Measurements from ENCODE around the gene RAB30. TPM values are rescaled to one million over a fixed set of nuclear protein-coding genes. Genes with fewer than 3 reads are reported as not detected.

The RAB30 gene
- total and polyA plus RNA-seq, 8 donors: 11.3 to 15.9 (median 14.3) TPM

DNA sequence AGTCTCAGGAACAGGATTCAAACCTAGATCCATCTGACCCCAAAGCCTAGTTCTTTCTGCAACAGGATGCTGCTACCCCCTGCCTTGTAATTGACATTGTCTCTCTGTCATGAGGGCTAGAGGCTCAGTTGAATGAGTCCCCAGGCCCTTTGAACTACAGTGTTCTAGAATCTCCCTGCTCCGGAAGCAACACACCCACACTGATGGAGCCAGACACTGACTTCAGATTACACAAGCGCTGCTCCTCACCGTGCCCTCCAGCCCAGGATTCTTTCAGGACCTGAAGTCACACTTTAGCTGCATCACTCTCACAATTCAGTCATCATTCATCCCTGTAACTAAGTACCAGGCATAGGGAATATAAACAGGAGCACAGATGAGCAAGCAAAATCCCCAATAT, 69.6 kb downstream of the RAB30 start:
- Histone ChIP-seq H3K27ac (no peak overlapping the region), H3K4me3 (no peak overlapping the region), H3K27me3 (no peaks in the 10 kb centered on the region), H3K36me3 (no peaks in the 10 kb centered on the region), H3K4me1 (peaks cover 0 to under 1% of the 10 kb centered on the region in 2 donors), H3K9me3 (no peaks in the 10 kb centered on the region)
- DNase-seq (no peak), ATAC-seq (no peak)
- intact Hi-C loops (cut with DNase I): no loop called here
- no peak for TF ChIP-seq CTCF (IDR thresholded peaks at IDR 0.05)

- ATAC-seq (no peak), DNase-seq (no peak)
- Histone ChIP-seq H3K9me3 (no peaks in the 10 kb centered on the region), H3K36me3 (no peaks in the 10 kb centered on the region), H3K27ac (no peak overlapping the region), H3K4me1 (peaks cover 0 to 8% of the 10 kb centered on the region in 2 donors), H3K4me3 (no peak overlapping the region), H3K27me3 (no peaks in the 10 kb centered on the region)
- intact Hi-C loops (cut with DNase I): no loop called here
- TF ChIP-seq CTCF (IDR thresholded peaks at IDR 0.05): no peak
Measured at GRCh38 chr11:83000381-83000780, 71.3 kb downstream of the RAB30 start.

DNA sequence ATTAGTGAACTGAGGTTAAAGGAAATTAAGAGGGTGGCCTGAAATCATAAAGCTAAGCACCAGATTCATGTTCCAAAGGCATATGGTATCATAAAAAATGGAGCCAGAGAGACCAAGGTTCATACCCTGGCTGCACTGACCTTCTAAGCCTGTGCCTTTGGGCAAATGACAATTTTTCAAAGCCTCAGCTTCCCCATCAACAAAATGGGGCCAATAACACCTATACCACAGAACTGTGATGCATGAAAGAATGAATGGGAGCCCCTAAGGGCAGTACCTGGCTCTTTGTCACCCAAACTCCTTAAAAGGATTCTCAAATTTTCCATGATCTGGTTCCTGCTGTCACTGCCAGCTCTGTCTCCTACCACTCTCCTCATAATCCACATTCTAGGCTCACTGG, 72.5 kb downstream of the RAB30 start:
- Histone ChIP-seq H3K4me3 (no peak overlapping the region), H3K27me3 (no peaks in the 10 kb centered on the region), H3K36me3 (no peaks in the 10 kb centered on the region), H3K9me3 (no peaks in the 10 kb centered on the region), H3K27ac (no peak overlapping the region), H3K4me1 (peaks cover 0 to 12% of the 10 kb centered on the region in 2 donors)
- no peak for ATAC-seq
- intact Hi-C loops (cut with DNase I): no loop called here
- no peak for DNase-seq
- TF ChIP-seq CTCF (IDR thresholded peaks at IDR 0.05): no peak

DNA sequence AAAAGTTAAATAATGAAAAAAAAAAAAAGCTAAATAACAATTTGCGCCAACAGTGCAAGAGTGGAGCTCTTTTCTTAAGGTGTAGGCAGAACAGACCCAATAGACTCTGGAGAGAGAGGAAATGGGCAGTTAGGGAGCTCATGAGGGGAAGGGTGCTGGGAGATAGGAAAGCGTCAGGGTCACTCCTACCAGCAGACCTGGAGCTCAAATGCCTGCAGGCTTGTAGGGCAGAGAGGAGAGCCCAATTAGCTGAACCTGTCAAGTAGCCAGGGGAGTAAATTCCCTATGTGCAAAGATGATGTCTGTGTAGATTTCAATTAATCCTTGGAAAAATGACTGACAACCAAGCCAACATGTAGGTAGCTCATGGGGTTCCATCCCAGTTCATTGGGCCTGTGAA, 73.0 kb downstream of the RAB30 start:
- intact Hi-C loops (cut with DNase I): no loop called here
- H3K9me3 ChIP-seq: no peaks in the 10 kb centered on the region

DNA sequence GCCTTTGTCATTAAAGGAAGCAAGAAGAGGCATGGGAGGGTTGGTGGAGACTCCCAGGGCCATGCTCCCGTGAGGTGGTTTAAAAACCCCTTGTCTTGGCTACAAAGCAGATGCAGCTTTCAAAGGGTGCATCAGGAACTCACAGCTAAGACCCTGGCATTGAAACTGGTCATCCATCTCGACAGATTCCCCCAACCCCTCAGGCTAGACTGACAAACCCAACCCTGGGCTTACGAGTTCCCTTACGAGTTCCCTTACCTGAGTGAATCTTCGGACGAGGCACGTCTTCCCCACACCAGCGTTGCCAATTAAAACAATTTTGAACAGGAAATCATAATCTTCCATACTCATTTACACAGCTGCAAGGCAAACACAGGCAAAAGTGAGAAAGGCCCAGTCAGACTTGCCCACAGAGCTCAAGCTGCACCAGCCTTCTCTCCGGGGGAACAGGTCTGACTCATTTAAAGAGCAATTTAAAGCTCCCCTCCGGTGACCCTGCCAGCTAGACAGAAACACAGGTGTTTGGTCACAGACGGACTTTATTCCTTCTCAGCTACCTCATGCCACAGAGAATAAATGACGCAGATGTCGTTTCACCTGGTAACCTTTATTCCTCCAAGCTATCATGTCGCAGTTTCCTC, 74.6 kb downstream of the RAB30 start:
- DNase-seq (no peak), ATAC-seq (no peak)
- Histone ChIP-seq H3K9me3 (no peaks in the 10 kb centered on the region), H3K4me1 (peaks cover 0 to 12% of the 10 kb centered on the region in 2 donors), H3K27me3 (no peaks in the 10 kb centered on the region), H3K36me3 (no peaks in the 10 kb centered on the region), H3K4me3 (no peak overlapping the region), H3K27ac (no peak overlapping the region)
- TF ChIP-seq CTCF (IDR thresholded peaks at IDR 0.05): no peak
- intact Hi-C loops (cut with DNase I): no loop called here

More for the DNA sequence above, 73.0 kb downstream of the RAB30 start:
- Histone ChIP-seq H3K27ac (no peak overlapping the region), H3K36me3 (no peaks in the 10 kb centered on the region), H3K4me1 (peaks cover 0 to 12% of the 10 kb centered on the region in 2 donors), H3K27me3 (no peaks in the 10 kb centered on the region), H3K4me3 (no peak overlapping the region)
- TF ChIP-seq CTCF (IDR thresholded peaks at IDR 0.05): no peak
- no peak for ATAC-seq
- no peak for DNase-seq
